Measurements from ENCODE around the gene NEURL1. TPM values are rescaled to one million over a fixed set of nuclear protein-coding genes. Genes with fewer than 3 reads are reported as not detected.

The NEURL1 gene
- total RNA-seq, 1 donor from 2014 or later = 1.3 TPM

DNA sequence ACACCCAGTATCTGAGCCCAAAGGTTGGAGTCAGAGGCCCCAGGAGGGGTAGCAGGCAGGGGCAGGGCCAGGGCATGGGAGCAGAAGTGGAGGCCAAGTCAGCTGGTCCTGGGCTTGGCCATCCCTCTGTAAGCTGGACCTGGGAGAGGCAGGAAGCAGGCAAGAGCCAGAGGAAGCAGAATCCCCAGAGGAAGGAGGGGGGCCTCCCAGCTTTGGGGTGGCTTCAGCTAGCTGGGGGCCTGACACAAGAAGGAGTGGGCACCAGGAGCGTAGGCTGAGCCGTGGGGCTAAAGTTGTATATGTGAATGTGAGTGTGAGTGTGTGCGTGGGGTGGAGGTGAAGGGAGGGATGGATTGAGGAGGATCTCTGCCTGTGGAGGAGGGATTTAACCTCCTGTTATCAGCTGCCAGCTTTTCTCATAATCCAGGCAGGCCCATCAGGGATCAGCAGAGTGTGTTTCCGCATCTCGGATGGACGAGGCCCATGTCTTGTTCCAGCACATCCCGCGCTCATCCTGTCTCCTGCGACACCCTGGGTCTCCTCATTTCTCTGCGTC is 54.0 kb downstream of the NEURL1 start:
- no peak for DNase-seq (ENCODE audit: low read depth)
- no peak overlapping the region for H3K4me3 ChIP-seq (ENCODE audit: low read depth, low read length)
- TF ChIP-seq, protein P1, sequence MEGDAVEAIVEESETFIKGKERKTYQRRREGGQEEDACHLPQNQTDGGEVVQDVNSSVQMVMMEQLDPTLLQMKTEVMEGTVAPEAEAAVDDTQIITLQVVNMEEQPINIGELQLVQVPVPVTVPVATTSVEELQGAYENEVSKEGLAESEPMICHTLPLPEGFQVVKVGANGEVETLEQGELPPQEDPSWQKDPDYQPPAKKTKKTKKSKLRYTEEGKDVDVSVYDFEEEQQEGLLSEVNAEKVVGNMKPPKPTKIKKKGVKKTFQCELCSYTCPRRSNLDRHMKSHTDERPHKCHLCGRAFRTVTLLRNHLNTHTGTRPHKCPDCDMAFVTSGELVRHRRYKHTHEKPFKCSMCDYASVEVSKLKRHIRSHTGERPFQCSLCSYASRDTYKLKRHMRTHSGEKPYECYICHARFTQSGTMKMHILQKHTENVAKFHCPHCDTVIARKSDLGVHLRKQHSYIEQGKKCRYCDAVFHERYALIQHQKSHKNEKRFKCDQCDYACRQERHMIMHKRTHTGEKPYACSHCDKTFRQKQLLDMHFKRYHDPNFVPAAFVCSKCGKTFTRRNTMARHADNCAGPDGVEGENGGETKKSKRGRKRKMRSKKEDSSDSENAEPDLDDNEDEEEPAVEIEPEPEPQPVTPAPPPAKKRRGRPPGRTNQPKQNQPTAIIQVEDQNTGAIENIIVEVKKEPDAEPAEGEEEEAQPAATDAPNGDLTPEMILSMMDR (conservative IDR thresholded peaks at IDR 0.05; ENCODE audit: low read depth, low read length) = no peak

DNA sequence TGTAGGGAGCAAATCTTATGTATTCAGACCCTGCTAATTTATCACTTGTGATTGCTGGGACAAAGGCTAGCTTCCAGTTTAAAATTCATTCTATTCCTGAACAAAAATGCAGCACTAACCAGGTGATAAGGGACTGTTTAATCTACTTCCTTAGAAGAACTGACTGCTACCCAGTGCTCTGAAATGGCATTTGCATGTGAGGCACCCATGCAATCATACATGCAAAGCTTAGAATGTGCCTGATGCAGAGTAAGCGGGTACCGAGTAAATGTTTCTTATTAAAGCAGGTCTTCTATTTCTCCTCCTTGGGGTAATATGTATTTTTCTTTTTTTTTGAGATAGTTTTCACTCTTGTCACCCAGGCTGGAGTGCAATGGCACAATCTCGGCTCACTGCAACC is 54.5 kb downstream of the NEURL1 start:
- no peak for DNase-seq (ENCODE audit: low read depth)
- TF ChIP-seq, protein P1 (conservative IDR thresholded peaks at IDR 0.05; ENCODE audit: low read depth, low read length) = no peak

DNA sequence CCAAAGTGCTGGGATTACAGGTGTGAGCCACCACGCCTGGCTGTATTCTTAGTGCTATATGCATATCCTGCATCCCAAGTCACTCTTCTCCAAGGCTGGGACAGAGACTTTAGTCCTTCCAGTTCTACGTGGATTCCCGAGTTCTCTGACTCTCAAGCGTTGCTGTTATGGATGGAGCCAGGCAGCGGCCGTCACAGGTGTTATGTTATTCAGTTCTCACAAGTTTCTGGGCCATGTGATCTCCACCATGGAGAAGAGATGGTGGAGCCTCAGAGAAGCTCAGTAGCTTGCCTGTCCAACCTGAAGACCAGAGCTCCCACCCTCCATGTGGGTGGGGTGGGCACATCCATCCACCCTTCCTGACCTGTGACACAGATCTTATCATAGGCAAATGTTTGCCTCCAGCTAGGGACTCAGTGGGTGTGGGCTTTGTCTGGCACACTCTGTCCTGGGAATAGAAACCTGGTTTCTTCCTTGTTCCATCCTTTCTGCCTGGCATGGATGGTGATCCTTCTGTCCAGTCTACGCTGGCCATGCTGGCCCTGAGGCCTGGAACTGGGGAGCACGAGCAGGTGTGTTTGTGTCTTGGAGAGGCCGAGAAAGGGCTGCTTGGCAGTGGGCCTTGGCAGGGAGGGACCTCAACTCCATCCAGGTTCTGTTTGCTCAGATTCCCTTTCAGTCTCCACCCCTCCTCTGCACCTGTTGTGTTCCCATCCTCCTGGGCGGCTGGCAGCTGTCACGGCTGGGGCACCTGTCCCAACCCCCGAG is 55.3 kb downstream of the NEURL1 start:
- TF ChIP-seq, protein P1 (conservative IDR thresholded peaks at IDR 0.05; ENCODE audit: low read depth, low read length) = no peak
- no peak for DNase-seq (ENCODE audit: low read depth)
- no peak overlapping the region for H3K4me3 ChIP-seq (ENCODE audit: low read depth, low read length)

More for the DNA sequence above, 54.5 kb downstream of the NEURL1 start:
- no peak overlapping the region for H3K4me3 ChIP-seq (ENCODE audit: low read depth, low read length)

DNA sequence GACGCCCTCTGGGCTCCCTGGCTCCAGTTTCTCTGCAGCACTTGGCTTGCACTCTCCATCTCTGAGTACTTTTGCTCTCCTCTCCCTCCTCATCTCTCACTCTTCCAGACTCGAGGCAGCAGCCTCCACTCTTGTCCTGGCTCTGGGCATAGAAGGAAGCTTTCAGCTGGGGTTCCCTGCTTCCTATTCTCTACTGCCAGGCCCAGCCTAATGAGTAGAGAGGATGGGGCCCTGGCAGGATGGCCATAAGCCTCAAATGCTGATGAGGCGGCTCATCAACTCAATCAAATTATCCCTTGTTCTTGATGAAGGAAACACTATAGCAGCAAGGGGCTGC is 55.8 kb downstream of the NEURL1 start:
- TF ChIP-seq, protein P1 (conservative IDR thresholded peaks at IDR 0.05; ENCODE audit: low read depth, low read length) = no peak
- no peak for DNase-seq (ENCODE audit: low read depth)
- H3K4me3 ChIP-seq (ENCODE audit: low read depth, low read length) = no peak overlapping the region

DNA sequence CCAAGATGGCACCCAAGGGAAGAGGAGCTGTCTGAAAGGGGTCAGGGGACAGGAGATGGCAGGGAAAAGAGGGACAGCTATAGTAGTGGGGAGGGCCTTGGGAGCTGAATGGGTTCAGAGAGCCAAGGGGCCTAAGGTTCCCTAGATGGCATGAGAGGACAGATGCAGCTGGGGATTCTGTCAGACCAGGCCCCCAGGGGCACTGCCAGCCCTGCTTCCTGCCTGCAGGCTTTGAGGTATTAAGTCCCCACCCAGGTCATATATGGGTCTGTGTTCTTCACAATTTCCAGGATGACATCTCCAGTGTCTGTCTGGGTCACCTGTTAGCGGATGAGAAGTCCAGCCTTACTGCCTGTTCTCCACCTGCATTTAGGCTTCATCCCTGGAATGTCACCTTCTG is 56.7 kb downstream of the NEURL1 start:
- no peak for DNase-seq (ENCODE audit: low read depth)
- TF ChIP-seq, protein P1 (conservative IDR thresholded peaks at IDR 0.05; ENCODE audit: low read depth, low read length) = no peak
- H3K4me3 ChIP-seq (ENCODE audit: low read depth, low read length) = no peak overlapping the region

DNA sequence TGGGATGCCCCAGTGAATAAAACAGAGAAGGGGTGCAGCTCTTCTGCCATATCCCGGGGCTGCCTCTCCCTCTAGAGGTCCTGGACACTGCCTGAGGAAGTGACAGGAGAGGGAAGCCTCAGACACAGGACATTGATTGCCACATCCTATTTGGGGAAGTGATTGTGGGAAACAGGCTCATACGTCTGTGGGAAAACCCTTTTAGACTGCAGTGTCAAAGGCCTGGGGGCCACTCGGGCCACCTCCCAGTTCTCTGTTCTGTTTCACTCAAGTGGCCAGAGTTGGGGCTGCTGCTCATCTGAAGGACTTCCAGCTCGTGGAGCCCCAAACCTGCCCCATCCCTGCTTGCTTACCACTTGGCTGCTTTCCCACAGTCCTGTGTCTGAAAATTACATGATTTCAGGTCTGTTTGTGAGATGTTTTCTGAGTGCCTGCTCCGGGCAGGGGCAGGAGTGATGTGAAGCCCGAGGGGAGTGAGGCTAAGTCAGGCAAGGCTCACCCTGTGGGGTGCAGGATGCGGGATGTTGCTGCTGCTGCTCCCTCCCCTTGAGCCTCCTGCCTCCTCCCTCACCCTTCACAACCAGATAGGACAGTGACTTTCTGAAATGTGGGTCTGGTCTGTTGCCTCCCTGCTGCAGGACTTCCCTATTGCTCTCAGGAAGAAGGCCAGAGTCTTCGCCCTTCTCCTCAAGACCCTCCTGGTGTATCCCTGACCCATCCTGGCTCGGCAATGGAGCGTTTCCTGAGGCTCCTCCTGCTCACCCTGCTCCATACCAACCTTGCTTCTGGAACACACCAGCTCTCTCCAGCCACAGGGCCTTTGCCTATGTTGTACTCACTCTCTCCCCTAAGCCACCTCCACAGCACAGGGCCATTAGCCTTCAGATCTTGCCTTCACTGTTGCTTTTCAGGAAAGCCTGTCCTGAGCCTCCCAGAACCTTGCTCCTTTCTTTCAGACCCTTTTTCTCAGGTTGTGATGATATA is 58.4 kb downstream of the NEURL1 start:
- H3K4me3 ChIP-seq (ENCODE audit: low read depth, low read length) = no peak overlapping the region
- TF ChIP-seq, protein P1 (conservative IDR thresholded peaks at IDR 0.05; ENCODE audit: low read depth, low read length) = no peak
- no peak for DNase-seq (ENCODE audit: low read depth)

Measured in epithelial cell of proximal tubule (primary cell).